DOHH2 (cell line): ENCODE results near the gene TMEM267.

ENCODE experiments used
- H3F3A ChIP-seq: fragments of 200-600 bp; sonication (generic), shearing (Covaris generic); 2 replicates; pipeline ENCODE4 v1.6.0; 2016; ENCODE audit warnings: antibody characterized with exemption, mild to moderate bottlenecking; ENCODE audit not compliant: control insufficient read depth, insufficient read depth
- H3K27ac ChIP-seq: fragments of 200-600 bp; sonication (generic); 2 replicates; pipeline ENCODE4 v1.5.1; 2014; ENCODE audit warnings: low read depth, mild to moderate bottlenecking, low read length, moderate library complexity
- H3K27me3 ChIP-seq: fragments of 200-600 bp; sonication (generic); 2 replicates; pipeline ENCODE4 v1.6.1; 2014; ENCODE audit warnings: mild to moderate bottlenecking, low read length, mixed read lengths; ENCODE audit not compliant: control insufficient read depth
- H3K36me3 ChIP-seq: fragments of 200-600 bp; sonication (generic); 2 replicates; pipeline ENCODE4 v1.6.1; 2014; ENCODE audit warnings: mild to moderate bottlenecking, low read length, moderate library complexity, mixed read lengths; ENCODE audit not compliant: control insufficient read depth
- H3K4me1 ChIP-seq: fragments of 200-600 bp; sonication (generic); 2 replicates; pipeline ENCODE4 v1.6.1; 2014; ENCODE audit warnings: mild to moderate bottlenecking, low read length, mixed read lengths; ENCODE audit not compliant: control insufficient read depth
- H3K4me2 ChIP-seq: fragments of 200-600 bp; sonication (generic); 2 replicates; pipeline ENCODE4 v1.6.0; 2014; ENCODE audit warnings: mild to moderate bottlenecking, low read length, moderate library complexity
- H3K4me3 ChIP-seq: fragments of 200-600 bp; sonication (generic); 2 replicates; pipeline ENCODE4 v1.5.1; 2014; ENCODE audit warnings: mild to moderate bottlenecking, low read length, mixed read lengths
- H3K79me2 ChIP-seq: fragments of 200-600 bp; sonication (generic); 2 replicates; pipeline ENCODE4 v1.6.1; 2014; ENCODE audit warnings: mild to moderate bottlenecking, low read length, mixed read lengths; ENCODE audit not compliant: control insufficient read depth
- H3K9me2 ChIP-seq: fragments of 200-600 bp; sonication (generic); replicated peaks from 2 replicates; pipeline ENCODE4 v1.6.1; 2014; ENCODE audit warnings: mild to moderate bottlenecking, low read length, mixed read lengths; ENCODE audit not compliant: control insufficient read depth
- H3K9me3 ChIP-seq: fragments of 200-600 bp; sonication (generic); 2 replicates; pipeline ENCODE4 v1.6.1; 2014; ENCODE audit warnings: antibody characterized with exemption, low read length, mixed read lengths; ENCODE audit not compliant: control insufficient read depth, insufficient read depth
- H4K20me1 ChIP-seq: fragments of 200-600 bp; sonication (generic); 2 replicates; pipeline ENCODE4 v1.6.0; 2014; ENCODE audit warnings: low read depth, mild to moderate bottlenecking, antibody characterized with exemption, low read length, moderate library complexity; ENCODE audit not compliant: control insufficient read depth, insufficient read depth
- EZH2phosphoT487 ChIP-seq: fragments of 200-600 bp; sonication (generic); IDR thresholded peaks from 2 replicates; pipeline ENCODE4 v1.6.1; 2017; ENCODE audit warnings: borderline replicate concordance, mild to moderate bottlenecking, antibody characterized with exemption, low read length, moderate library complexity, mixed read lengths
- TF ChIP-seq, protein P1 (sequence below): fragments of 200-600 bp; sonication (generic); IDR thresholded peaks from one replicate; pipeline ENCODE4 v1.5.1; 2014; ENCODE audit warnings: antibody characterized with exemption, mild to moderate bottlenecking, low read depth, low read length; ENCODE audit not compliant: poor library complexity, severe bottlenecking

Gene TMEM267

DNA sequence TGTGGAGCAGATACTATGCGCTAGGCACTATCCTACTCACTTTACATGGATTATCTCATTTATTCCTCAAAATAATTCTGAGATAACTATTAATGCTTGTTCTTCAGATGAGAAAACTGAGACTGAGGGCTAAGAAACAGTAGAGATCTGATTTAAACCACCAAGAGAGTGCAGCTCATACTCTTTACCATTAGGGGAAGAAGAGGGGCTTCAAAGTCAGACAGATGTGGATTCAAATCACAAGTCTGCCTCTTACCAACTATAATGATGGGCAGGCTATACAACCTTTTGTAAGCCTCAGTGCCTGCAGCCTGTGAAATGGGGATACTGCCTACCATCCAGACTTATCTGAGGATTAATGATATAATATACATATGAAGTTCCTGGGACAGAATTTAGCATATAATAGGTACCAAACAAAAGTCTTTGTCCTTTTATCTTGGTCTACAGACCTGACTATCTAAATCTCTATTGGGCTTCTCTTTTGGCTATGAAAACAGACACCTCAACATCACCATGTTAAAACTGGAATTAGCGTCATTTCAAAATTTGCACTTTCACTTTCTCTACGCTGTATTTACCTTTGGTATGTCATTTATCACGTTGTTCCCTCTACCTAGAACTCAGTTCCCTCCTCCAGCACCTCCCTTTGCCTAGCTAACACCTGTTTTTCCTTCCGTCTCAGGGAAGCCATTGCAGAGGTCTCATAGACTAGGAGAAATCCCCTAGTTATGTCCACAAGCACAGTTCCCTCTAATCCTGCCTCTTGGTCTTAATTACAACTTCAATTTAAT is 13.8 kb upstream of the TMEM267 start:
- Histone ChIP-seq H3K4me3 (no peak overlapping the region), H3K36me3 (peaks cover 37% of the 10 kb centered on the region), H3K4me2 (no peak overlapping the region), H4K20me1 (no peaks in the 10 kb centered on the region), H3K27me3 (no peaks in the 10 kb centered on the region), H3K9me3 (no peaks in the 10 kb centered on the region), H3K27ac (no peak overlapping the region), H3F3A (peaks cover 6% of the 10 kb centered on the region; the same call in 1 of the 2 replicates), H3K79me2 (no peaks in the 10 kb centered on the region), H3K4me1 (no peaks in the 10 kb centered on the region), H3K9me2 (no peaks in the 10 kb centered on the region)
- TF ChIP-seq, protein P1, sequence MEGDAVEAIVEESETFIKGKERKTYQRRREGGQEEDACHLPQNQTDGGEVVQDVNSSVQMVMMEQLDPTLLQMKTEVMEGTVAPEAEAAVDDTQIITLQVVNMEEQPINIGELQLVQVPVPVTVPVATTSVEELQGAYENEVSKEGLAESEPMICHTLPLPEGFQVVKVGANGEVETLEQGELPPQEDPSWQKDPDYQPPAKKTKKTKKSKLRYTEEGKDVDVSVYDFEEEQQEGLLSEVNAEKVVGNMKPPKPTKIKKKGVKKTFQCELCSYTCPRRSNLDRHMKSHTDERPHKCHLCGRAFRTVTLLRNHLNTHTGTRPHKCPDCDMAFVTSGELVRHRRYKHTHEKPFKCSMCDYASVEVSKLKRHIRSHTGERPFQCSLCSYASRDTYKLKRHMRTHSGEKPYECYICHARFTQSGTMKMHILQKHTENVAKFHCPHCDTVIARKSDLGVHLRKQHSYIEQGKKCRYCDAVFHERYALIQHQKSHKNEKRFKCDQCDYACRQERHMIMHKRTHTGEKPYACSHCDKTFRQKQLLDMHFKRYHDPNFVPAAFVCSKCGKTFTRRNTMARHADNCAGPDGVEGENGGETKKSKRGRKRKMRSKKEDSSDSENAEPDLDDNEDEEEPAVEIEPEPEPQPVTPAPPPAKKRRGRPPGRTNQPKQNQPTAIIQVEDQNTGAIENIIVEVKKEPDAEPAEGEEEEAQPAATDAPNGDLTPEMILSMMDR: no peak
- no peak for TF ChIP-seq EZH2phosphoT487

DNA sequence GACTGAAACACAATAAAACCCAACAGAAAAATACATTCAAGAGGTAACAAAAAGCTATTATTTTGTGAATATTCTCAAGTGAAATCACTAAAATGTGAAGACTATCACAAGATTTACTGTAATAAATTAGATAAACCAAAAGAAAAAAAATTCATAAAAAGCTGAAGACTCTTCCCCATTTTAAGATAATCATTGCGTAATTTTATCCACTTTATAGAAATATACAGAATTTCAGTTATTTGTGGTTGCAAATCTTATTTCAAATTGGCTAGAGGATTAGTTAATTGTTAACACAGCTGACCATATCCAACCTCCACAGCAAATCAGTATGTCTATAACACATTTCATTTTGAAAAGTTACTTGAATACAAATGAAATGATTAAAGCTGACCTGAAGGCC is 7.7 kb upstream of the TMEM267 start:
- no peaks in the 10 kb centered on the region for H3K27me3 ChIP-seq
- H3K79me2 ChIP-seq: no peaks in the 10 kb centered on the region
- H3K4me2 ChIP-seq: no peak overlapping the region
- TF ChIP-seq, protein P1: no peak
- TF ChIP-seq EZH2phosphoT487: no peak
- H3K4me3 ChIP-seq: no peak overlapping the region
- H3K9me2 ChIP-seq: no peaks in the 10 kb centered on the region
- no peak overlapping the region for H3K27ac ChIP-seq
- peaks cover 15% of the 10 kb centered on the region; the same call in 1 of the 2 replicates for H3F3A ChIP-seq
- no peaks in the 10 kb centered on the region for H4K20me1 ChIP-seq
- peaks cover under 1% of the 10 kb centered on the region for H3K4me1 ChIP-seq
- H3K36me3 ChIP-seq: peaks cover 52% of the 10 kb centered on the region
- H3K9me3 ChIP-seq: no peaks in the 10 kb centered on the region

DNA sequence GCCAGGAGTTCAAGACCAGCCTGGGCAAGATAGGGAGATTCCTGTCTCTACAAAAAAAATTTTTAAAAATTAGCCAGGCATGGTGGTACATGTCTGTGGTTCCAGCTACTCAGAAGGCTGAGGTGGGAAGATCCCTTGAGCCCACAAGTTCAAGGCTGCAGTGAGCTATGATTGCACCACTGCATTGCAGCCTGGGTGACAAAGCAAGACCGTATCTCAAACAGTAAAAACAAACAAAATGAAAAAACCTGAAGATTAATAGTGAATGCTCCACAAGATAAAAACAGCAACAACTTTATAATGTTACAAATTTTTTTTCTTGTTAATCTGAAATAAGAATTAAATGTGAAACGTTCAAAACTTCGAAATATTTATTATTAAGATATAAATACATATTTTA is 2.7 kb upstream of the TMEM267 start:
- Histone ChIP-seq H3K4me3 (no peak overlapping the region), H3K4me2 (no peak overlapping the region), H4K20me1 (no peaks in the 10 kb centered on the region), H3K9me2 (no peaks in the 10 kb centered on the region), H3K36me3 (peaks cover 37% of the 10 kb centered on the region), H3K79me2 (peaks cover 23% of the 10 kb centered on the region), H3K4me1 (peaks cover 30% of the 10 kb centered on the region), H3K27me3 (no peaks in the 10 kb centered on the region), H3K27ac (no peak overlapping the region; the same call in 1 of the 2 replicates), H3F3A (peaks cover 19% of the 10 kb centered on the region), H3K9me3 (no peaks in the 10 kb centered on the region)
- TF ChIP-seq EZH2phosphoT487: no peak
- TF ChIP-seq, protein P1: no peak
